GM23338 (cell line): ENCODE measurements around the gene CADPS2. TPM values are rescaled to one million over a fixed set of nuclear protein-coding genes. Genes with fewer than 3 reads are reported as not detected.

Source experiments
- ATAC-seq: fragments of 200-7000 bp; cut with Tn5 transposase; 3 replicates; pipeline ENCODE4 v1.9.1; 2020
- DNase-seq: peaks from one replicate; pipeline ENCODE4 v3.0.0-alpha.2; 2015; ENCODE audit warnings: low spot score
- H2AFZ ChIP-seq: fragments of 200-600 bp; sonication (generic); 2 replicates; pipeline ENCODE4 v1.8.0; 2016; ENCODE audit warnings: antibody characterized with exemption, mild to moderate bottlenecking, moderate library complexity
- H3F3A ChIP-seq: fragments of 200-600 bp; sonication (generic); replicated peaks from 2 replicates; pipeline ENCODE4 v1.8.0; 2017; ENCODE audit warnings: antibody characterized with exemption, mixed run types, low read depth
- H3K27ac ChIP-seq: fragments of 200-600 bp; sonication (generic); 2 replicates; pipeline ENCODE4 v1.6.1; 2016; ENCODE audit warnings: low read depth
- H3K27me3 ChIP-seq: fragments of 200-600 bp; sonication (generic); 2 replicates; pipeline ENCODE4 v1.8.0; 2016; ENCODE audit warnings: mild to moderate bottlenecking, mixed run types, moderate library complexity; ENCODE audit not compliant: insufficient read depth
- H3K36me3 ChIP-seq: fragments of 200-600 bp; sonication (generic); 2 replicates; pipeline ENCODE4 v1.8.0; 2016; ENCODE audit warnings: mild to moderate bottlenecking; ENCODE audit not compliant: insufficient read depth
- H3K4me1 ChIP-seq: fragments of 200-600 bp; sonication (generic); 2 replicates; pipeline ENCODE4 v1.8.0; 2016; ENCODE audit warnings: mild to moderate bottlenecking, moderate library complexity; ENCODE audit not compliant: insufficient read depth
- H3K4me2 ChIP-seq: fragments of 200-600 bp; sonication (generic); 2 replicates; pipeline ENCODE4 v1.7.1; 2017; ENCODE audit warnings: mixed run types
- H3K4me3 ChIP-seq: fragments of 200-600 bp; sonication (generic); 2 replicates; pipeline ENCODE4 v1.6.1; 2016; ENCODE audit warnings: mixed run types
- H3K79me2 ChIP-seq: fragments of 200-600 bp; sonication (generic); replicated peaks from 2 replicates; pipeline ENCODE4 v1.8.0; 2017; ENCODE audit warnings: mild to moderate bottlenecking; ENCODE audit not compliant: insufficient read depth
- H3K9me2 ChIP-seq: fragments of 200-600 bp; sonication (generic); 2 replicates; pipeline ENCODE4 v1.8.0; 2017; ENCODE audit not compliant: insufficient read depth
- H4K20me1 ChIP-seq: fragments of 200-600 bp; sonication (generic); replicated peaks from 2 replicates; pipeline ENCODE4 v1.8.0; 2017; ENCODE audit warnings: mild to moderate bottlenecking; ENCODE audit not compliant: insufficient read depth
- H3K27ac Mint-ChIP-seq: 2 replicates; pipeline ENCODE4 v1.8.0; 2020; ENCODE audit warnings: inconsistent platforms, mild to moderate bottlenecking, moderate library complexity, mixed read lengths
- H3K27me3 Mint-ChIP-seq: 3 replicates; pipeline ENCODE4 v1.8.0; 2022; ENCODE audit warnings: low read depth, mild to moderate bottlenecking, moderate library complexity, mixed read lengths, inconsistent platforms; ENCODE audit not compliant: insufficient read depth, poor library complexity
- H3K36me3 Mint-ChIP-seq: 3 replicates; pipeline ENCODE4 v1.8.0; 2021; ENCODE audit warnings: low read depth, mild to moderate bottlenecking, inconsistent platforms, moderate library complexity, mixed read lengths
- H3K4me1 Mint-ChIP-seq: 3 replicates; pipeline ENCODE4 v1.8.0; 2020; ENCODE audit warnings: mild to moderate bottlenecking, inconsistent platforms, mixed read lengths
- H3K4me3 Mint-ChIP-seq: 3 replicates; pipeline ENCODE4 v1.8.0; 2021; ENCODE audit warnings: moderate library complexity, mild to moderate bottlenecking, inconsistent platforms, mixed read lengths
- H3K9me3 Mint-ChIP-seq: 3 replicates; pipeline ENCODE4 v1.8.0; 2020; ENCODE audit warnings: moderate library complexity, mild to moderate bottlenecking, inconsistent platforms, mixed read lengths
- CREB1 ChIP-seq: fragments of 250-450 bp; sonication (Bioruptor Pico); IDR thresholded peaks from 2 replicates; pipeline ENCODE4 v1.5.0; 2020; ENCODE audit warnings: low read depth, mild to moderate bottlenecking, moderate library complexity
- EZH2 ChIP-seq: fragments of 200-600 bp; sonication (generic); IDR thresholded peaks from one replicate; pipeline ENCODE4 v1.8.0; 2017; ENCODE audit warnings: antibody characterized with exemption, mild to moderate bottlenecking, low read depth; ENCODE audit not compliant: unreplicated experiment
- EZH2phosphoT487 ChIP-seq: fragments of 200-600 bp; sonication (generic); IDR thresholded peaks from one replicate; pipeline ENCODE4 v1.8.1; 2018; ENCODE audit warnings: antibody characterized with exemption; ENCODE audit not compliant: unreplicated experiment
- POLR2AphosphoS5 ChIP-seq: IDR thresholded peaks from 2 replicates; pipeline ENCODE4 v1.6.1; 2016; ENCODE audit warnings: antibody characterized with exemption, low read depth
- ZNF114 ChIP-seq: fragments of 250-450 bp; sonication (Bioruptor Pico); IDR thresholded peaks from 2 replicates; pipeline ENCODE4 v1.5.0; 2020; ENCODE audit warnings: mild to moderate bottlenecking, moderate library complexity
- ZNF331 ChIP-seq: fragments of 250-450 bp; sonication (Bioruptor Pico); IDR thresholded peaks from 2 replicates; pipeline ENCODE4 v1.5.0; 2020; ENCODE audit warnings: low read depth, mild to moderate bottlenecking, moderate library complexity
- polyA plus RNA-seq: library from polyadenylated mRNA; unstranded; fragments of >200 nt; fragmentation: Nextera tagmentation; extraction: Ambion mirVana; gene quantifications from 2 replicates; pipeline ENCODE4 v1.2.1, GENCODE V29; 2016
- total RNA-seq: library from RNA; depleted of rRNA; stranded (reverse); fragments of >200 nt; shearing (Covaris generic); gene quantifications from 2 replicates; pipeline ENCODE4 v1.2.3, GENCODE V29; 2014
- TF ChIP-seq, protein P1 (sequence below): IDR thresholded peaks from 2 replicates; pipeline ENCODE4 v1.6.1; 2016; ENCODE audit warnings: antibody characterized with exemption
- TF ChIP-seq, protein P2 (sequence below): fragments of 250-450 bp; sonication (Bioruptor Pico); IDR thresholded peaks from 2 replicates; pipeline ENCODE4 v1.5.0; 2020; ENCODE audit warnings: mild to moderate bottlenecking, moderate library complexity
- TF ChIP-seq, protein P3 (sequence below): IDR thresholded peaks from one replicate; pipeline ENCODE4 v1.6.1; 2018; ENCODE audit warnings: antibody characterized with exemption; ENCODE audit not compliant: unreplicated experiment
- TF ChIP-seq, protein P4 (sequence below), 2 experiments: fragments of 200-600 bp in 1 of 2; sonication (generic) in 1 of 2; conservative IDR thresholded peaks; 2 replicates each; pipeline versions ENCODE4 v1.5.1 to v1.6.1; 2016 to 2017; ENCODE audit warnings: antibody characterized with exemption in 2 of 2, low read depth in 2 of 2, mild to moderate bottlenecking in 2 of 2, moderate library complexity in 1 of 2

CADPS2 gene
- total and polyA plus RNA-seq, 2 experiments from 2014 or later = 16.3 to 36.9 TPM

DNA sequence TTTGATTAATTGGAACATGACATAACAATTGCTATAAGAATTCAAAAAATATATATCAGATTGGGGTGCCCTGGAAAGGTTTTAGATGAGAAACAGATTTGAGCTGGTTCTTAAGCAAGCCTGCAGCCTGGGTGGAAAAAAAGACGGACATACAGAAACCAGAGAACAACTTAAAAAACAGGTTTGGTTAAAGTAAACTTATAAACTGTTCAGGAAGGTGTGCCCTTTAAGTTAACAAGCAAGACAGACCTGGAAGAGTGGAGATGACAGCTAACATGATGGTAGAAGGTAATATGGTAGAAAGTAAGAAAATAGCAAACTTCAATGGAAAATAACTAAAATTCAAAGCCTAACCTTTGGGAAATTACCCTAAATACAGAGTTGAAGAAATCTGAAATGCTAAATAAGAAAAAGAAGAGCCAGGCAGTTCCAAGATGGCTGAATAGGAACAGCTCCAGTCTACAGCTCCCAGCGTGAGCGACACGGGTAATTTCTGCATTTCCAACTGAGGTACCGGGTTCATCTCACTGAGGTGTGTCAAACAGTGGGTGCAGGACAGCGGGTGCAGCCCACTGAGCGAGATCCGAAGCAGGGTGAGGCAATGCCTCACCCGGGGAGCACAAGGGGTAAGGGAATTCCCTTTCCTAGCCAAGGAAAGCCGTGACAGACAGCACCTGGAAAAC, 52.2 kb downstream of the CADPS2 start (continued):
- TF ChIP-seq, protein P1, sequence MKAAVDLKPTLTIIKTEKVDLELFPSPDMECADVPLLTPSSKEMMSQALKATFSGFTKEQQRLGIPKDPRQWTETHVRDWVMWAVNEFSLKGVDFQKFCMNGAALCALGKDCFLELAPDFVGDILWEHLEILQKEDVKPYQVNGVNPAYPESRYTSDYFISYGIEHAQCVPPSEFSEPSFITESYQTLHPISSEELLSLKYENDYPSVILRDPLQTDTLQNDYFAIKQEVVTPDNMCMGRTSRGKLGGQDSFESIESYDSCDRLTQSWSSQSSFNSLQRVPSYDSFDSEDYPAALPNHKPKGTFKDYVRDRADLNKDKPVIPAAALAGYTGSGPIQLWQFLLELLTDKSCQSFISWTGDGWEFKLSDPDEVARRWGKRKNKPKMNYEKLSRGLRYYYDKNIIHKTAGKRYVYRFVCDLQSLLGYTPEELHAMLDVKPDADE = no peak
- no peak for TF ChIP-seq CREB1
- no peak for TF ChIP-seq EZH2phosphoT487
- no peak for TF ChIP-seq ZNF114 (CRISPR knock-in tag)

DNA sequence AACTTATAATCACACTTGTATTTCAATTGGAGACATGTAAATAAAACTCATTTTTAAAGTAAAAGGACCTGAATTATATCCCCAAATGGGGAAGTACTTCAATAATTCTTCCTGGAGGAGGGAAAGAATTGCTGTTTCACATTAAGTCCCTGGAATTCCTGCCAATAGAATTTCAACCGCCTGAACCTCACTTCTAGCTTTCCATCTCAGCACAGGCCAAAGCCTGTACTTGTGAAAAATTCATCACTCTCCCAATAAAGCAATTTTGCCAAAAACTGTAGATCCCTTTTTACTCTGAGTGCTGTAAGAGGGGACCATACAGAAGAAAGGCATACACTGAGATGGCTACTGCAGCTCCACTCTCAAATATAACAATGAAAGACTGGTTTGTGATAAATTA, 54.8 kb downstream of the CADPS2 start:
- Histone ChIP-seq H3K79me2 (0 out of 2 replicates have a peak, but pooled peaks cover 6% of the 10 kb centered on the region), H3K4me2 (no peak overlapping the region), H3F3A (no peaks in the 10 kb centered on the region), H3K4me1 (peaks cover 15% of the 10 kb centered on the region), H2AFZ (no peak overlapping the region), H3K27me3 (no peaks in the 10 kb centered on the region), H3K27ac (no peak overlapping the region), H3K9me2 (no peaks in the 10 kb centered on the region), H3K4me3 (no peak overlapping the region), H3K36me3 (no peaks in the 10 kb centered on the region), H4K20me1 (no peaks in the 10 kb centered on the region)
- H3K9me3 Mint-ChIP-seq = peaks cover 17% of the 10 kb centered on the region
- no peak overlapping the region for H3K27ac Mint-ChIP-seq
- no peak for TF ChIP-seq CREB1
- TF ChIP-seq ZNF114 (CRISPR knock-in tag) = no peak
- TF ChIP-seq, protein P2, sequence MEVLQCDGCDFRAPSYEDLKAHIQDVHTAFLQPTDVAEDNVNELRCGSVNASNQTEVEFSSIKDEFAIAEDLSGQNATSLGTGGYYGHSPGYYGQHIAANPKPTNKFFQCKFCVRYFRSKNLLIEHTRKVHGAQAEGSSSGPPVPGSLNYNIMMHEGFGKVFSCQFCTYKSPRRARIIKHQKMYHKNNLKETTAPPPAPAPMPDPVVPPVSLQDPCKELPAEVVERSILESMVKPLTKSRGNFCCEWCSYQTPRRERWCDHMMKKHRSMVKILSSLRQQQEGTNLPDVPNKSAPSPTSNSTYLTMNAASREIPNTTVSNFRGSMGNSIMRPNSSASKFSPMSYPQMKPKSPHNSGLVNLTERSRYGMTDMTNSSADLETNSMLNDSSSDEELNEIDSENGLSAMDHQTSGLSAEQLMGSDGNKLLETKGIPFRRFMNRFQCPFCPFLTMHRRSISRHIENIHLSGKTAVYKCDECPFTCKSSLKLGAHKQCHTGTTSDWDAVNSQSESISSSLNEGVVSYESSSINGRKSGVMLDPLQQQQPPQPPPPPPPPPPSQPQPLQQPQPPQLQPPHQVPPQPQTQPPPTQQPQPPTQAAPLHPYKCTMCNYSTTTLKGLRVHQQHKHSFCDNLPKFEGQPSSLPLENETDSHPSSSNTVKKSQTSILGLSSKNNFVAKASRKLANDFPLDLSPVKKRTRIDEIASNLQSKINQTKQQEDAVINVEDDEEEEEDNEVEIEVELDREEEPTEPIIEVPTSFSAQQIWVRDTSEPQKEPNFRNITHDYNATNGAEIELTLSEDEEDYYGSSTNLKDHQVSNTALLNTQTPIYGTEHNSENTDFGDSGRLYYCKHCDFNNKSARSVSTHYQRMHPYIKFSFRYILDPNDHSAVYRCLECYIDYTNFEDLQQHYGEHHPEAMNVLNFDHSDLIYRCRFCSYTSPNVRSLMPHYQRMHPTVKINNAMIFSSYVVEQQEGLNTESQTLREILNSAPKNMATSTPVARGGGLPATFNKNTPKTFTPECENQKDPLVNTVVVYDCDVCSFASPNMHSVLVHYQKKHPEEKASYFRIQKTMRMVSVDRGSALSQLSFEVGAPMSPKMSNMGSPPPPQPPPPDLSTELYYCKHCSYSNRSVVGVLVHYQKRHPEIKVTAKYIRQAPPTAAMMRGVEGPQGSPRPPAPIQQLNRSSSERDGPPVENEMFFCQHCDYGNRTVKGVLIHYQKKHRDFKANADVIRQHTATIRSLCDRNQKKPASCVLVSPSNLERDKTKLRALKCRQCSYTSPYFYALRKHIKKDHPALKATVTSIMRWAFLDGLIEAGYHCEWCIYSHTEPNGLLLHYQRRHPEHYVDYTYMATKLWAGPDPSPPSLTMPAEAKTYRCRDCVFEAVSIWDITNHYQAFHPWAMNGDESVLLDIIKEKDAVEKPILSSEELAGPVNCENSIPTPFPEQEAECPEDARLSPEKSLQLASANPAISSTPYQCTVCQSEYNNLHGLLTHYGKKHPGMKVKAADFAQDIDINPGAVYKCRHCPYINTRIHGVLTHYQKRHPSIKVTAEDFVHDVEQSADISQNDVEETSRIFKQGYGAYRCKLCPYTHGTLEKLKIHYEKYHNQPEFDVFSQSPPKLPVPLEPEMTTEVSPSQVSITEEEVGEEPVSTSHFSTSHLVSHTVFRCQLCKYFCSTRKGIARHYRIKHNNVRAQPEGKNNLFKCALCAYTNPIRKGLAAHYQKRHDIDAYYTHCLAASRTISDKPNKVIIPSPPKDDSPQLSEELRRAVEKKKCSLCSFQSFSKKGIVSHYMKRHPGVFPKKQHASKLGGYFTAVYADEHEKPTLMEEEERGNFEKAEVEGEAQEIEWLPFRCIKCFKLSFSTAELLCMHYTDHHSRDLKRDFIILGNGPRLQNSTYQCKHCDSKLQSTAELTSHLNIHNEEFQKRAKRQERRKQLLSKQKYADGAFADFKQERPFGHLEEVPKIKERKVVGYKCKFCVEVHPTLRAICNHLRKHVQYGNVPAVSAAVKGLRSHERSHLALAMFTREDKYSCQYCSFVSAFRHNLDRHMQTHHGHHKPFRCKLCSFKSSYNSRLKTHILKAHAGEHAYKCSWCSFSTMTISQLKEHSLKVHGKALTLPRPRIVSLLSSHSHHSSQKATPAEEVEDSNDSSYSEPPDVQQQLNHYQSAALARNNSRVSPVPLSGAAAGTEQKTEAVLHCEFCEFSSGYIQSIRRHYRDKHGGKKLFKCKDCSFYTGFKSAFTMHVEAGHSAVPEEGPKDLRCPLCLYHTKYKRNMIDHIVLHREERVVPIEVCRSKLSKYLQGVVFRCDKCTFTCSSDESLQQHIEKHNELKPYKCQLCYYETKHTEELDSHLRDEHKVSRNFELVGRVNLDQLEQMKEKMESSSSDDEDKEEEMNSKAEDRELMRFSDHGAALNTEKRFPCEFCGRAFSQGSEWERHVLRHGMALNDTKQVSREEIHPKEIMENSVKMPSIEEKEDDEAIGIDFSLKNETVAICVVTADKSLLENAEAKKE (CRISPR knock-in tag) = no peak
- TF ChIP-seq, protein P3, sequence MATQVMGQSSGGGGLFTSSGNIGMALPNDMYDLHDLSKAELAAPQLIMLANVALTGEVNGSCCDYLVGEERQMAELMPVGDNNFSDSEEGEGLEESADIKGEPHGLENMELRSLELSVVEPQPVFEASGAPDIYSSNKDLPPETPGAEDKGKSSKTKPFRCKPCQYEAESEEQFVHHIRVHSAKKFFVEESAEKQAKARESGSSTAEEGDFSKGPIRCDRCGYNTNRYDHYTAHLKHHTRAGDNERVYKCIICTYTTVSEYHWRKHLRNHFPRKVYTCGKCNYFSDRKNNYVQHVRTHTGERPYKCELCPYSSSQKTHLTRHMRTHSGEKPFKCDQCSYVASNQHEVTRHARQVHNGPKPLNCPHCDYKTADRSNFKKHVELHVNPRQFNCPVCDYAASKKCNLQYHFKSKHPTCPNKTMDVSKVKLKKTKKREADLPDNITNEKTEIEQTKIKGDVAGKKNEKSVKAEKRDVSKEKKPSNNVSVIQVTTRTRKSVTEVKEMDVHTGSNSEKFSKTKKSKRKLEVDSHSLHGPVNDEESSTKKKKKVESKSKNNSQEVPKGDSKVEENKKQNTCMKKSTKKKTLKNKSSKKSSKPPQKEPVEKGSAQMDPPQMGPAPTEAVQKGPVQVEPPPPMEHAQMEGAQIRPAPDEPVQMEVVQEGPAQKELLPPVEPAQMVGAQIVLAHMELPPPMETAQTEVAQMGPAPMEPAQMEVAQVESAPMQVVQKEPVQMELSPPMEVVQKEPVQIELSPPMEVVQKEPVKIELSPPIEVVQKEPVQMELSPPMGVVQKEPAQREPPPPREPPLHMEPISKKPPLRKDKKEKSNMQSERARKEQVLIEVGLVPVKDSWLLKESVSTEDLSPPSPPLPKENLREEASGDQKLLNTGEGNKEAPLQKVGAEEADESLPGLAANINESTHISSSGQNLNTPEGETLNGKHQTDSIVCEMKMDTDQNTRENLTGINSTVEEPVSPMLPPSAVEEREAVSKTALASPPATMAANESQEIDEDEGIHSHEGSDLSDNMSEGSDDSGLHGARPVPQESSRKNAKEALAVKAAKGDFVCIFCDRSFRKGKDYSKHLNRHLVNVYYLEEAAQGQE = no peak
- TF ChIP-seq POLR2AphosphoS5 = no peak
- TF ChIP-seq EZH2 = no peak
- TF ChIP-seq, protein P4, sequence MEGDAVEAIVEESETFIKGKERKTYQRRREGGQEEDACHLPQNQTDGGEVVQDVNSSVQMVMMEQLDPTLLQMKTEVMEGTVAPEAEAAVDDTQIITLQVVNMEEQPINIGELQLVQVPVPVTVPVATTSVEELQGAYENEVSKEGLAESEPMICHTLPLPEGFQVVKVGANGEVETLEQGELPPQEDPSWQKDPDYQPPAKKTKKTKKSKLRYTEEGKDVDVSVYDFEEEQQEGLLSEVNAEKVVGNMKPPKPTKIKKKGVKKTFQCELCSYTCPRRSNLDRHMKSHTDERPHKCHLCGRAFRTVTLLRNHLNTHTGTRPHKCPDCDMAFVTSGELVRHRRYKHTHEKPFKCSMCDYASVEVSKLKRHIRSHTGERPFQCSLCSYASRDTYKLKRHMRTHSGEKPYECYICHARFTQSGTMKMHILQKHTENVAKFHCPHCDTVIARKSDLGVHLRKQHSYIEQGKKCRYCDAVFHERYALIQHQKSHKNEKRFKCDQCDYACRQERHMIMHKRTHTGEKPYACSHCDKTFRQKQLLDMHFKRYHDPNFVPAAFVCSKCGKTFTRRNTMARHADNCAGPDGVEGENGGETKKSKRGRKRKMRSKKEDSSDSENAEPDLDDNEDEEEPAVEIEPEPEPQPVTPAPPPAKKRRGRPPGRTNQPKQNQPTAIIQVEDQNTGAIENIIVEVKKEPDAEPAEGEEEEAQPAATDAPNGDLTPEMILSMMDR (conservative IDR thresholded peaks at IDR 0.05; ENCODE audit: low read depth in 2 of 2) = no peak
- no peak for TF ChIP-seq ZNF331 (CRISPR knock-in tag)
- peaks cover 16% of the 10 kb centered on the region for H3K4me1 Mint-ChIP-seq
- H3K36me3 Mint-ChIP-seq = peaks cover 13% of the 10 kb centered on the region
- H3K27me3 Mint-ChIP-seq = peaks cover 5% of the 10 kb centered on the region
- DNase-seq (no peak), ATAC-seq (no peak)
- H3K4me3 Mint-ChIP-seq = no peak overlapping the region
